GM21529 (cell line): ENCODE measurements around the gene NOS3.

ENCODE experiments used
- ATAC-seq: cut with Tn5 transposase; IDR thresholded peaks from one replicate; pipeline ENCODE4 v1.9.1; 2021; ENCODE audit not compliant: unreplicated experiment

The NOS3 gene

DNA sequence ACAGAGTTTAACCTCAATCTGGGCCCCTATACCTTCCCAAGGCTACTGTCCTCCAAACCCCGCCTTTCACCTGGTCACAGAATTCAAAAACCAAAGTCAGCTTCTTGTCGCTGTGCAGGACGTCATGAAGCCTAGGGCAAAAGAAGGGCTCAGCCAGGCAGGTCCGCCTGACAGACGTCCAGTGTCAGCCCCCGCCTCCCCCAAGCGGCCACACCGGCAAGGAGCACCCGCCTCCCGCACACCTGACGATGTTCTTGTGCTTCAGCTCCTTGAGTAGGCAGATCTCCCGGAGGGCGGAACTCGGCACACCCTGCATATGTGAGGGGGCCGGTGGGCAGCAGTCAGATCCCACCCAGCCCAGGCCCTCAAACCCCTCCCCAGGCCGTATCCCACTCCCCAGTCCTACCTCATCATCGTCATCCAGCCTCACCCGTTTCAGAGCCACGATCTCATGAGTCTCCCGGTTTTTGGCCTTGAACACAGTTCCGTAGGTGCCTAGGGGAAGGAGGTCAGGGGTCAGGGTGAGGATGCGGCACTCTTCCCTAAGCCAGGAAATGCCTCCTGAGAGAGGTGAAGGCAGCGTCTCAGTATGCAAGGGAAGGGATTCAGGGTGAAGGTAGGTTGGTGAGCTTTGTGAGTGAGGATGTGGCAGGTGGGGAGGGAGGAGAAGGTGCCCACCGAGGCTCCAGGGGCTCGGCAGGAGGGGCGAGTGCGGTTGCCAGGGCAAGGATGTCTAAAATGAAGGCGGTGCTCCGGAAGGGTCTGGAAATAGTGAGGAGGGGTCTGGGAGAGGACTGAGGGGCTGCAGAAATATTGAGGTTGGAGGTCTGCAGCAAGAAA, 66.1 kb downstream of the NOS3 start:
- ATAC-seq: no peak

DNA sequence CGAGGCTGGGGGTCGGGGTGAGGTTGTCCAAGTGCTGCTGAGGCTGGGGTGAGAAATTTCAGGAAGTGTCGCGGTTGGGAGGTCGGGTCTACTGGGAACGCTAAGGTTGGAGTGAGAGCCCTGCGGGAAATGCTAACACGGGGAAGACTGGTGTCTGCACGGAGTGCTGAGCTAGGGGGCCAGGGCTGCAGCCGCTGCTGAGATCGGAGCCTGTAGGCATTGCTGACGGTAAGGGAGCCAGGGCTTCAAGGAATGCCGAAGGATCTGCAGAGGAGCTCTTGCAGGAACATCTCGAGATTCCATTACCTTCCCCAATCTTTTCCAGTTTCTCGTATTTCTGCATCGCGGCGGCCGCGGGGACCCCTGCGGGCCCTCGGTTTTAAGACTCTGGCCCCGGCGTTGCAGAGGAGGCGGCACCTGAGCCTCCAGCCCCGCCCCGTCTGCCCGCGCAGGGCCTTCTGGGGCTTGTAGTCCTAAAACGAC, 66.7 kb downstream of the NOS3 start, which contains the start of gene CDK5:
TSS of gene CDK5 (minus strand) at position 392 of the 483 bp plus-strand sequence. CDS start at position 343, 49 bp downstream.
- peak; percentile 10 for ATAC-seq

DNA sequence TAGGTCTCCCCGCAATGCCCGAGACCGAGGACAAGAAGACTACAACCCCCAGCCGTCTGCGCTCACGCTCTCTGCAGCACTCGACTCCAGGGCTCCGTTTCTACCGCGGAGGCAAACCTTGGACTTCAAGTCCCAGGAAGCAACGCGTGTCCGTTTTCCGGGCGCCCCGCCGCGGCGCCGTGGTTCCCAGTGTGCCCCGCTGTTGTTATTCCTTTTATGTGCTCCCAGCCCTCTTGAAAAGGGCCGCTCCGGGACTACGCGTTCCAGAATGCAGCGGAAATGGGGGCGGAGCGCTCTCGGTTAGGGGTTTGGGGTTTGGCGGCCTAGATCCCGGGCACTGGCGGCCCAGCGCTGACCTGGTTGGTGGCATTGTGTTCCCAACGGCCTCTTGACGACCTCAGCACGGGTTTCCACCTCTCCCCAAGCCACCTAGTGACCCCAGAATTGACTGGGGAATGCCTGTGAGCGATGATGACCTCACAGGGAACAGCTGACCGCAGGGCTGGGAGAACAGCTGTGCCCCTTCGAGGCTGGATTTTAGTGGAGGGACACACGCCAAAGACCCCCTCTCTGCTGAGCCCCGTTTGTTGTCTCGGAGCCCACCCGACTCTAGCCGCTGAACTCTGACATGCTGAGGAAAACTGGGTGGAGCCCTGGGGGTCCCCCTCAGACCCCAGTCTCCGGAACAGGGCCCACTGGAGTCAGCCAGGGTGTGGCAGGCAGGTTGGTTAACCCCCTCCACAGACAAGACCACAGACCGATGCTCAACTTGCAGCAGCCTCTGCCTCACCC, 67.4 kb downstream of the NOS3 start:
- ATAC-seq: peak; percentile 86

DNA sequence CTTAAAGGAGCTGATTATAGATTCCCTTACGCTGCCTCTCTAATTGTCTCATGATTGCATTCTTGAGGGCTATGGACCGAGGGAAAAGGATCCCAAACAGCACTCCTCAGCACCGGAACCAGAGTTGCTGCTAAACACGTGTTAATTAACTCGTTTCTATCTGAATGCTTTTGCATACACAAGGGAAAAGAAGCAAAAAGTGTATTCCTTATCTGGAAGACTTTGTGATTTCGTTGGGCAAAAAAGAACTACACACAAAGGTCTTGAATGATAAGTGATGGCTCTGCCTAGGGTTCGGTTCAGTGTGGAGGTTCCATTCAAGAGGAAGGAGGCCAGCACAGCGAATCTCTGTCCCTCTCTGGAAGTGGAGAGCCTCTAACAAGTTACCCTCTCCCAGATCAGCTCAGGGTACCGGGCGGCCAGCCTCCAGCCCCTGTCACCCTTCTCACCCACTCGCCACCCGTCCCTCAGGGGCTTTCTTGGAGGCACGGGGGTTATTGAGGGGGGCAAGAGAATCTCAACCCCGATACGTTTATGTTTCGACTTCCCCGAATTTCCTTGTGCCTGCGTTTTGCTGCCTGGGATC, 68.1 kb downstream of the NOS3 start:
- no peak for ATAC-seq

DNA sequence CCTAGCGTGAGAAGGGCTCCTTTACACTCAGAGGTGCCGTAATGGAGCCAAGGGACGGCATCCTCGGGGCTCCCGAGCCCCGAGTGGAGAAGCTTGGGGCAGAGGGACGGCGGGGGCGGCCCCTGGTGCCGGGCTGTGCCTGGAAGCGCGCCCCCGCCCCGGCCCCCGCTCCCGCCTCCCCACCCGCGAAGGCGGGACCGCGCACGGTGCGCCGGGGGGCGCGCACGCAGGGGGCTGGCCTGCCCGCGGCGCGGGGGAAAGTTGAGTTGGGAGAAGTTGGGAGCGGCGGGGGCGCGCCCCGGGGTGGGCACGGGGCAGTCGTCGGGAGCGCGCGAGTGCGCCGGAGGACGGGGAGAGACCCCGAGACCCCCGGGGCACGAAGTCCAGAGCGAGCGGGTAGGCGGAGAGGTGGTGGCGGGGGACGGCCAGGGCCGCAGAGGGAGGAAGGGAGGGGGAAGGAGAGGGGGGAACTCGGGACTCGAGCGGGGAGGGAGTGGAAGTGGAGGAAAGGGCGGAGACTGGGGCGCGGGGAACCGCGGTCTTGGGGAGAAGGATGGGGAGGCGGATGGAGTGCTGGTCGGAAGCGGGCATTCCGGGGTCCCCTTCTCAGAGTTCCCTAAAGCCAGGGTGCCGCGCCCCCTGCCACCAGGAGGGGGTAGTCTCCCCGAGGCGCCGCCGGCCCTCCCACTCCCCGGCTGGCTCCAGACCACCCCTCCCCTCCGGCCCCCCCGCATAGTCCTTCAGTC, 68.7 kb downstream of the NOS3 start, which contains the start of gene SLC4A2:
TSS of gene SLC4A2 (plus strand) at position 223 of the 746 bp plus-strand sequence. CDS start 2,399 bp downstream, outside the sequence.
- ATAC-seq: peak; percentile 29

DNA sequence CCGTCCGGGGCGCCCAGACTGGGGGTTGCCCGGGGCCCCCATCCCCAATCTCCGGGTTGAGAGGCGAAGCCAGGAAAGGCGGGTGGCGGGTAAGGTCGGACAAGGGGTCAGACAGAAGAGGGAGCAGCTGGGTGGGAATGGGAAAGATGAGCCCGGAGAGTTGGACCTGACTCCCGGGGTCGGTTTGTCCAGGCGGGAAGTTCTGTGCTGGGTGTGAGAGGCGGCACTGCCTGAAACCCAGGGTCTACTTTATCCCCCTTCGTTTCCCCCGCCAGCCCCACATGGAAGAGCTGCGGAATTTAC, 69.2 kb downstream of the NOS3 start:
- ATAC-seq: no peak

DNA sequence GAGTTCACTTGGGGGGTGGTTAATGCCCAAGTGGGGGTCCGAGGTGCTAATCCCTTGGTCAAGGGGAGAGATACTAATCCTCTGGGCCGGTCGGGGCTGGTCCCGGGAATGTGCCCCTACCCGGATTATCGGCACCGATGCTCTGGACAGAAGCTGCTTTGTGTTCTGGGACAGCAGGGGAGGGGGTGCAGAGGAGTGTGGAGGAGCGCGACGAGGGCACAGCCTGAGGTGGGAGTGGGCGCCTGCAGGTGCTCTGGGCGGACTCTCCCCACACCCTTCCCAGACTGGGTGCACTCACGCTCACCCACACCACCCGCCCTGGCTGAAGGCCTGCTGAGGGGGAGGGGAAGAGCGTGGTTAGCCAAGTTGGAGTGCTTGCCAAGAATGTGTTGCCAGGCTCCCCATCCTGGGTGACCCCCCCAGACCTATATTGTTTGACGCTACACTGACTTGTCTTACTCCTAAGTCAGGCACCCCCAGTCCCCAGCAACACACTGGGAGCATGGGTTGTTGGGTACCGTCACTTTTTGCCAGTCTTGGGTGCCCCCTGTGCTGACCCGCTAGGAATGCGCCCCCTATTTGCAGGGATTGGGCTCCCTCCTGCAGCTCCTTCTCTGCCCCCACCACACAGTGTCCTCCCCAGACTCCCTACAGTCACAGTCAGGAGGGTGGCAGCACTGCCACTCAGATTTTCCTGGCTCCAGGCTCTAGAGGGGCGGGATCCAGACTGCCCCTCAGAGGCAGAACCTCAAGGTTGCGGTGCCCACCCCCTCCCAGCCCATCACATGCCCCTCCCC, 69.8 kb downstream of the NOS3 start:
- no peak for ATAC-seq

DNA sequence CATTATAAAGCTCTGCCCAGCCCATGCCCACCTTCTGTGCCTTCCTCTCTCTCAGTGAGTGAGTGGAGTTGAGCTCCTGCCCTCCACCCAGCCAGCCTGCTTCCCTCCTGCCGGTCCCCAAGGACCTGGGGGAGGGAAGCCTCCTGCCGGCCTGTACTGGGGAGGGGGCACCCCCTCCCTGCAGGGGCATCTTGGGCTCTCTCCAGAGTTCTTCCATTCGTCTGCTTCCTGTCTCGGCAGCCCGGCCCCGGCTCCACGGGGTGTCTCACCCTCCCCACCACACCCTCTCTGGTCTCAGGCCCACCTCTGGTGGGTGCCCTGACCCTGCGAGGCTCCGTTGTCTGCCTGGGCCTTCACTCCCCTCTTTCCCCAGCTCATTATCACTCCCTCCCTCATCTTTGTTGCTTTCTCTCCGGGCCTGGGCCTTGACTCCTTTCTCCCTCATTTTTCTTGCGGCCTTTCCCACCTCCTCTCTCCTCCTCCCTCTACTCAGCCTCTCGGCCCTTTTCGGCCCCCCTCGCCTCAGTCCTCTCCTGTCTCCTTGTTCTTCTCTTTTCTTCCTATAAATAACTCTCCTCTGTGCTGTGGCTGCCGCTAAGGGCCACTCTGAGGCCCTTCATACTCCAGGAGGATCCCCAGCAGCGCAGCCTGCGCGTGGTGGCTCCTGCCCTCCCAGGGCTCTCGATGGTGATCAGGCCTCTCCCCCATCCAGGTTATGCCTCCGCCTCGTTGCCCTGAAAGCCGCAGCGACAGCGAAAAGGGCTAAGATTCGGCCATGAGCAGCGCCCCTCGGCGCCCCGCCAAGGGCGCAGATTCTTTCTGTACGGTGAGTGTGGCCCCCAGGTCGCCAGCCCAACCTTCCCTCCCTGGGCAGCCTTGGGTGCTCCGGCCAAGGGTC, 70.6 kb downstream of the NOS3 start:
- ATAC-seq: no peak

DNA sequence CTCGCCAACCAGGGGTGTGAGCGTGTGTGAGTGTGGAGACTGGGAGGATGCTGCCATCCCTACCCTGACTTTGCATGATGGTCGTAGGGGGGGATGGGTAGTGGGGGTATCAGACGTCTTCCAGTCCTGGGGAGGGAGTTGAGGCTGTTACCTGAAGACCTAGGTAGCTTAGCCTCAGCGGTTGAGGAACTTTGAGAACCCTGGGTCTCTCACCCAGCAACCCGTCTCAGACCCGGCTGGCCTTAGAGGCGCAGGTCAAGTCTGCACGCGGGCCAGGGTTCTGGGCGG, 71.2 kb downstream of the NOS3 start:
- ATAC-seq: no peak

DNA sequence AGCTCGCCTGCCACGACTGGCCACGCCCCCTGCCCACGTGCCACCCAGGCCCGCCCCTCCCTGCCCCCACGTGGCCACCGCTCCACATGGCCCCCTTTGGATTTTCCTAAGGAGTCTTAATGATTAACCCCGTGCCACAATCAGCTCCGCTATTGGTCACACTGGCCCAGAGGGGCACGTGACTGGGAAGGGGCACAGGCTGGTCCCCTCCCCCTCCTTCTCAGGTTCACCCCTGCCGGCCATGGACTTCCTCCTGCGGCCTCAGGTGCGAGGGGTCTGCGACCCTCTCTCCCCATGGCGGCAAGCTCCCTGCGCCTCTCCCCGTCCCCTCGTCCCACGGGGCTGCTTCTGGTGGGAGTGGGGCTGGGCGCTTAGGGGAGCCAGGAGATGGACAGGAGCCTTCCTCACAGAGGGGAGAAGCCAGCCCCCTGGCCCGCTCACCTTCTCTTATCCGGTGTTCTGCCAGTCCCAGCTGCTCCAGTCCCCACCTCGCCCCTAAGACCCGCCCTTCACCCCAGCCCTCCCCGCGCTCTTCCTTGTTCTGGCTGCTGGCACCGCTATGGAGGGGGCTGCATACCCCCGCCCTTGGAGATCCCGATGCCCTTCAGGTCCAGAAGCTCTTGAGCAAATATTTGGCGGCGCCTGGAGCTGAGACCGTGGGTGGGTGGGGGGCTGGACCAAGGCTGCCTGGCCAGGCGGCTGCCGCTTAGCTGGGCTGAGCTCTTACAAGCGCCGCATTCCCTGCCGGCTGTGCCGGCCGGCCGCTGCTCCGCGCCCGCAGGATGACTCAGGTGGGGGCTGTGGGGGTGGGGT, 71.8 kb downstream of the NOS3 start:
- ATAC-seq: no peak

DNA sequence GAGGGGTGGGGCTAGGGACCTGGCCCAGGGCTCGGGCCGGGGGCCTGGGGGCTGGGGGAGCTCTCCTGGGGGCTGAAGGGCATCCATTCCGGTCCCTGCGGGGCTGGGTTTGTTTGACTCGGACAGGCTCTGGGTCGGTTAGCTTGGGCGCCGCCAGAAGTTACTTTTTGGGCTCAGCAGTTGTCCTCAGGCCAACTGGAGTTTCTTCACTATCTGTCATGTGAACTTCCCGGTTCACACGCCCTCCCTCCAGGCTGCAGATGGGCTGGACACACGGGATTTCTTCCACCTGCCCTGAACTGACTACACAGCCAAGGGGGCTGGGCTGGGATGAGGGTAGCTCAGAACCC, 72.4 kb downstream of the NOS3 start:
- ATAC-seq: no peak
